NOMO-1 treated with DMSO at 0.1 percent for 48 hours (cell line): ENCODE results near the gene RFX5.
"Not testable (repeated sequence)": the region's sequence is repeated elsewhere in the genome, so short reads cannot be mapped to it uniquely, and the experiment has no call there.

Source experiments
- DNase-seq: peaks from one replicate; lab custom pipeline; 2025; ENCODE audit not compliant: unreplicated experiment; lab: John Stamatoyannopoulos, UW

RFX5 gene

GRCh38 chr1:151362308-151363155 is 15.5 kb upstream of the RFX5 start:
- no peak for DNase-seq

- DNase-seq: no peak
Observed at GRCh38 chr1:151361883-151362282, 14.8 kb upstream of the RFX5 start.

GRCh38 chr1:151356696-151357095 is 9.6 kb upstream of the RFX5 start:
- peak; percentile 10 for DNase-seq

GRCh38 chr1:151352021-151352718 is 5.1 kb upstream of the RFX5 start:
- peak; percentile 19 for DNase-seq

- DNase-seq: not testable (repeated sequence)
Observed at GRCh38 chr1:151350323-151350722, 3.3 kb upstream of the RFX5 start.

- DNase-seq: no peak
Observed at GRCh38 chr1:151347523-151348246, 633 bp upstream of the RFX5 start.

GRCh38 chr1:151346082-151346768 is 827 bp downstream of the RFX5 start:
- DNase-seq: no peak

GRCh38 chr1:151344291-151344690 is 2.8 kb downstream of the RFX5 start:
- DNase-seq: no peak

GRCh38 chr1:151343587-151343986 is 3.5 kb downstream of the RFX5 start:
- DNase-seq: no peak

- DNase-seq: no peak
Observed at GRCh38 chr1:151342569-151342968, 4.5 kb downstream of the RFX5 start.

- no peak for DNase-seq
Observed at GRCh38 chr1:151342021-151342420, 5.0 kb downstream of the RFX5 start.

GRCh38 chr1:151340870-151341754 is 5.9 kb downstream of the RFX5 start:
- peak; percentile 79 for DNase-seq

- no peak for DNase-seq
Observed at GRCh38 chr1:151336556-151336955, 10.5 kb downstream of the RFX5 start.

- DNase-seq: no peak
Observed at GRCh38 chr1:151334822-151335221, 12.2 kb downstream of the RFX5 start.

- no peak for DNase-seq
Observed at GRCh38 chr1:151327903-151328674, 19.0 kb downstream of the RFX5 start.

GRCh38 chr1:151327223-151327902 is 19.7 kb downstream of the RFX5 start, which contains the start of gene PI4KB:
PI4KB (minus strand) TSS chr1:151327416; CDS start chr1:151316481, 10,935 bp downstream.
- DNase-seq: peak; percentile 97

- peak; percentile 60 for DNase-seq
Observed at GRCh38 chr1:151326619-151327222, 20.3 kb downstream of the RFX5 start.
